ENCODE data around the gene ROR1.
A peak's percentile ranks its signal among the peaks of the same experiment; 100 is the strongest.

The ROR1 gene

DNA sequence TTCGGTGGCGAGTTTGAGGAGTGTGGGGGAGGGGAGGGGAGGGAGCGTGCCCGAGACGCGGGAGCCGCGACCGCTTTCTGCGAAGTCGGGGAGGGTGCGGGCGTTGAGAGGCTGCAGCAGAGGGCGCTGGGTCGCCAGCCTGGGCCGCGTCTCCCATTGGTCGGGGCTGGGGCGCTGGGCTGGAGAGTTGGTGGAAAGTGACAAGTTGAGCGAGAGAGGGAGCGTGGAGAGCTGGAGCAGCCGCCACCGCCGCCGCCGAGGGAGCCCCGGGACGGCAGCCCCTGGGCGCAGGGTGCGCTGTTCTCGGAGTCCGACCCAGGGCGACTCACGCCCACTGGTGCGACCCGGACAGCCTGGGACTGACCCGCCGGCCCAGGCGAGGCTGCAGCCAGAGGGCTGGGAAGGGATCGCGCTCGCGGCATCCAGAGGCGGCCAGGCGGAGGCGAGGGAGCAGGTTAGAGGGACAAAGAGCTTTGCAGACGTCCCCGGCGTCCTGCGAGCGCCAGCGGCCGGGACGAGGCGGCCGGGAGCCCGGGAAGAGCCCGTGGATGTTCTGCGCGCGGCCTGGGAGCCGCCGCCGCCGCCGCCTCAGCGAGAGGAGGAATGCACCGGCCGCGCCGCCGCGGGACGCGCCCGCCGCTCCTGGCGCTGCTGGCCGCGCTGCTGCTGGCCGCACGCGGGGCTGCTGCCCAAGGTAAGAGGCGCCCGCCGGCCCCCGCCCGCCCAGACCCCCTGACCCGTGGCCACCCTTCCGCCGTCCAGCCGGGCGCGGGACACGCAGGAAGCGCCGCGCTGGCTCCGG, at the start of gene ROR1:
ROR1 (plus strand) TSS at position 203 of the 802 bp plus-strand sequence.
- Histone ChIP-seq H3K27me3 (ENCODE audit: control insufficient read depth, insufficient read depth, low read length) (no peaks in the 10 kb centered on the region), H3K36me3 (ENCODE audit: control insufficient read depth, insufficient read depth, low read length) (no peaks in the 10 kb centered on the region)

DNA sequence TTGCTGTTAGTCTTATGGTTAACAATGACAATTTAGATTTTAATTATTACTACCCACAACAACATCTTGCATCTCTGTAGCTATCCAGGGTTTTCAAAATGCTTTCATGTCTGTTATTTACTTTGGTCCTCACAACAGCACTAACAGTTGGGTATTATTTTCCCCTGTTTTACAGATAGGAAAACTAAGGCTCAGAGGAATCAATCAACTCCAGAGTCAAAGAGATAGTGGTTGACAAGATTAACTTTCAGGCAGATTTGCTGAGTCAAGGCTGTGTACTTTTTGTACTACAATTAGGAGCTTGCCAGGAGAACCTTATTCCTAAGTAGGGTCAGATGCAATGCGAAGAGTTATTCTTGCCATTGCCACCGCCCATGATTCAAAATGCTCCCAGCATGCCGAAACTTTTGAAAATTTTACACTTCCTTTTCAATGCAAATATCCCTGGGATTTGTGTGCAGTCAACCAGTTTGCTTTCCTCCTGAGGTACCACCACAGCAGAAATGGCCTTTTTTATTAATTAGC, 49.4 kb upstream of the ROR1 start:
- Histone ChIP-seq H3K27me3 (ENCODE audit: control insufficient read depth, insufficient read depth, low read length) (no peaks in the 10 kb centered on the region), H3K9me3 (ENCODE audit: control insufficient read depth, low read length) (no peaks in the 10 kb centered on the region), H3K36me3 (ENCODE audit: control insufficient read depth, insufficient read depth, low read length) (no peaks in the 10 kb centered on the region), H3K9ac (ENCODE audit: low read length) (no peak overlapping the region), H3K4me3 (ENCODE audit: low read length) (no peak overlapping the region), H3K4me1 (ENCODE audit: control insufficient read depth, insufficient read depth, low read length) (peaks cover 14% of the 10 kb centered on the region)

More for the DNA sequence above, at the start of gene ROR1:
- H3K9me3 ChIP-seq (ENCODE audit: control insufficient read depth, low read length): no peaks in the 10 kb centered on the region
- peaks cover 26% of the 10 kb centered on the region for H3K4me1 ChIP-seq (ENCODE audit: control insufficient read depth, insufficient read depth, low read length)
- H3K4me3 ChIP-seq (ENCODE audit: low read length): peak within 1 kb of the TSS; percentile 60
- H3K9ac ChIP-seq (ENCODE audit: low read length): peak within 1 kb of the TSS; percentile 67

DNA sequence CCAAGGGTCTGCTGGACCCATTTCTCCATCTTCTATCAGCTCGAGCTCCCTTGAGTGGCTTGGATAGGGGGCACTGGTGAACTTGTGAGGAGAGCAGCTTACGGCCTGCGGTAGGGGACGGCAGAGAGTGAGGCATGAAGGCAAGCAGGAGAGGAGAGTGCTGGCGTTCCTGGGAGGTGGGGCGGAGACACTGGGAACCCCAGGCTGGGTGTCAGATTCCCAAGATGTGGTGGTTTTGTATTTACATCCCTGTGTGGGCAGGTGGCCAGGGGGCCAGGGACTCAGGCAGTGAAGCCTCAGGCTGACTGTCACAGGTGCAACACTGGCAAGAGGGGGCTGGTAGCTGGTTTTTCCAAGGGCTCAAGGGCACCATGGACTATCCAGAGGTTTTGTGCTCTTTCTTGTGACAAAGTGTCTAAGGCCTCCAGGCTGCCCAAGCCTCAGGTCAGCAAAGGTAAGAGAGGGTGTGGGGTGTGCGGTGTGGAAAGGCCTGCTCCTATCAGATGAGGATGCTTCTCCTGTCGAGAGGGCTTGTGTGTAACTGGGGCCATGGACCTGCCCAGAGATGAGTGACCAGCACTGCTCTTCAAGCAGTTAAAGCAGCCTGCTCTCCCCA, 45.1 kb upstream of the ROR1 start:
- Histone ChIP-seq H3K9me3 (ENCODE audit: control insufficient read depth, low read length) (no peaks in the 10 kb centered on the region), H3K27me3 (ENCODE audit: control insufficient read depth, insufficient read depth, low read length) (no peaks in the 10 kb centered on the region), H3K4me1 (ENCODE audit: control insufficient read depth, insufficient read depth, low read length) (peaks cover 3% of the 10 kb centered on the region), H3K9ac (ENCODE audit: low read length) (no peak overlapping the region), H3K36me3 (ENCODE audit: control insufficient read depth, insufficient read depth, low read length) (no peaks in the 10 kb centered on the region), H3K4me3 (ENCODE audit: low read length) (no peak overlapping the region)

DNA sequence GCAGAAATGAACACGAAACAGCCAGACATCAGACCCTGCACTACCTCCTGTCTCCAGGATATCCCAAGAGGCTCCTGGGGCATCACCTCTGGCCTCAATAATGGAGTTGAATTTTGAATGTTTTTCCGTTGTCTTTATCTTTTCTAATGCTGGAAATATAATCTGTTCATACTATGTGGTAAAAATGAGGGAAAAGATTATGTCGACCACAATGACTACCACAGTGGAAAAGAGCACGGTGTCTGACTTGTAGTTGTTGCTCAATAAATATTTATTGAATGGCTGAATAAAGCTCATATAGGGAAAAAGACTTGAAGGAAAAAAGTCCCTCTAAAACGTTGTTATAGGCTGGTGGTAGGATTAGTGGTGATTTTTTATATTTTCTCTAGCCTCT, 44.6 kb upstream of the ROR1 start:
- no peaks in the 10 kb centered on the region for H3K4me1 ChIP-seq (ENCODE audit: control insufficient read depth, insufficient read depth, low read length)
- H3K4me3 ChIP-seq (ENCODE audit: low read length): no peak overlapping the region
- H3K9ac ChIP-seq (ENCODE audit: low read length): no peak overlapping the region
- H3K36me3 ChIP-seq (ENCODE audit: control insufficient read depth, insufficient read depth, low read length): no peaks in the 10 kb centered on the region
- no peaks in the 10 kb centered on the region for H3K9me3 ChIP-seq (ENCODE audit: control insufficient read depth, low read length)
- H3K27me3 ChIP-seq (ENCODE audit: control insufficient read depth, insufficient read depth, low read length): no peaks in the 10 kb centered on the region

DNA sequence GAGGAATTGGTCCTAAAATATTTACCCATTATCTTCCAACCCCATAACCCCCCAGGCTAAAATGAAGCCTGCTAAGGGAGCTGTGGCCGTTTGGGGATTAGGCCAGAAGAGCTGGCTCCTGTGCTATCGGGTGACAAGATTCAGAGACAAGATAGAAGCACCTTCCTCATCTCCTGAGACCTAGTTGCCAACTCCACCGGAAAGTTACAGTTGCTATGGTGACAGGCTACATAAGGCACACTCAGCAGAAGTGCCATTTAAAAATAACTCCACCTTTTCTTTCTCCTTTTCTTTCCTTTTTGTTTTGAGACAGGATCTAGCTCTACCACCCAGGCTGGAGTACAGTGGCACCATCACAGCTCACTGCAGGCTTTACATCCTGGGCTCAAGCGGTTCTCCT, 43.6 kb upstream of the ROR1 start:
- no peaks in the 10 kb centered on the region for H3K9me3 ChIP-seq (ENCODE audit: control insufficient read depth, low read length)
- no peak overlapping the region for H3K4me3 ChIP-seq (ENCODE audit: low read length)
- no peaks in the 10 kb centered on the region for H3K36me3 ChIP-seq (ENCODE audit: control insufficient read depth, insufficient read depth, low read length)
- no peaks in the 10 kb centered on the region for H3K27me3 ChIP-seq (ENCODE audit: control insufficient read depth, insufficient read depth, low read length)
- H3K9ac ChIP-seq (ENCODE audit: low read length): no peak overlapping the region
- no peaks in the 10 kb centered on the region for H3K4me1 ChIP-seq (ENCODE audit: control insufficient read depth, insufficient read depth, low read length)

DNA sequence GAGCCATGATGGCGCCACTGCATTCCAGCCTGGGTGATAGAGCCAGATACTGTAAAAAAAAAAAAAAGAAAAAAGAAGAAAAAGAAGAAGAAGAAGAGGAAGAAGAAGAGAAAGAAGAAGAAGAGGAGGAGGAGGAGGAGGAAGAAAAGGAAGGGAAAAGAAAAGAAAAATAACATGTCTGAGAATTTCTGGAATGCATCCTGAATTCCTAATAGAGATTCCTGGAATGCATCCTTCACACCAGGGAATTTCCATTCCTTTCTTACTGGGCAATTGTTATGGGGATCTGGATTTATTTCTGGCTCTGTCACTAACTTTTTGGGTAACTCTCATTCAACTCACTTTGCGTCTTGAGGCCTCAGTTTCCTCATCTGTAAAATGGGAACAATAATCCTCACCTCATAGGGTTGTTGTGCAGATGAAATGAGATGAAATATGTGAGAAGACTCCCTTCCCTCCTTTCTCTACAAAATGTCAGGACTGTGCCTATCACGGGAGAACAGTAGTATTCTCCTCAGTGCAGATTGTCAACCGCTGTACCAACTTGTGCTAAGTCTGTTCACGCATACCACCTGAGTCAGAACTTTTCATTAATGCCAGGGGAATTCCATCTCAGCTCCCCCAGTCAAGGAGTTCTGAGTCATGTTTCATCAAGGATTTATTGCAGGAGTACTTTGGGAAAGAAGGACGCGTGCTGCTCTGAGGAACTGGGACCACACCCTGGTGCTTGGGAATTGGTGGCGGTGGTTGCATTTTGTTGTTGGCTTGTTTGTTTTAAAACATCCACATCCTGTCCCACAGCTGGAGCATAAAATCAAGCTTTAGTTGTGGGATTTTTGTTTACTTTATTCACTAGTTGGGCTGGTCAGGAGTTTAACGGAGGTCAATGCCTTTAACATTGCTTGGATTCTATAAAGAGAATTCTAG, 42.4 kb upstream of the ROR1 start:
- Histone ChIP-seq H3K4me1 (ENCODE audit: control insufficient read depth, insufficient read depth, low read length) (no peaks in the 10 kb centered on the region), H3K9ac (ENCODE audit: low read length) (no peak overlapping the region), H3K36me3 (ENCODE audit: control insufficient read depth, insufficient read depth, low read length) (no peaks in the 10 kb centered on the region), H3K9me3 (ENCODE audit: control insufficient read depth, low read length) (no peaks in the 10 kb centered on the region), H3K27me3 (ENCODE audit: control insufficient read depth, insufficient read depth, low read length) (no peaks in the 10 kb centered on the region), H3K4me3 (ENCODE audit: low read length) (no peak overlapping the region)

DNA sequence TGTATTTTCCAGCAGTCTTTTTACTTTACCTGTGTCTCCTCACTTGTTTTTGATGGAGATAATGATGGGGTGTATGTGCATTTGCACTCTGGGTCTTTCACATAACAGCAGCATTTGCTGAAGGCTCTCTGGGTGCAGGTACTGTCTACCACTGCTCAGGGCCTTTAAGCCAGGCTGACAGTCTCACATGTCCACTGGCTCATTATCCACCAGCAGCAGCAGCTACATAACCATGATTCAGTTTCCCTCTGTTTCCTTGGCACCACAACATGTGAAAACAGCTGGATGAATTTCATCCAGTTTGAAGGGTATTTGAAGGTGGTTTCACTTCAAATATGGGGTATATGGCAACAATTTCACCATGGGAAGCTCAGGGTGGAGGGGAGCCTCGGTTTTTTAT, 41.2 kb upstream of the ROR1 start:
- Histone ChIP-seq H3K9me3 (ENCODE audit: control insufficient read depth, low read length) (no peaks in the 10 kb centered on the region), H3K27me3 (ENCODE audit: control insufficient read depth, insufficient read depth, low read length) (no peaks in the 10 kb centered on the region), H3K9ac (ENCODE audit: low read length) (no peak overlapping the region), H3K4me3 (ENCODE audit: low read length) (no peak overlapping the region), H3K36me3 (ENCODE audit: control insufficient read depth, insufficient read depth, low read length) (no peaks in the 10 kb centered on the region), H3K4me1 (ENCODE audit: control insufficient read depth, insufficient read depth, low read length) (no peaks in the 10 kb centered on the region)

DNA sequence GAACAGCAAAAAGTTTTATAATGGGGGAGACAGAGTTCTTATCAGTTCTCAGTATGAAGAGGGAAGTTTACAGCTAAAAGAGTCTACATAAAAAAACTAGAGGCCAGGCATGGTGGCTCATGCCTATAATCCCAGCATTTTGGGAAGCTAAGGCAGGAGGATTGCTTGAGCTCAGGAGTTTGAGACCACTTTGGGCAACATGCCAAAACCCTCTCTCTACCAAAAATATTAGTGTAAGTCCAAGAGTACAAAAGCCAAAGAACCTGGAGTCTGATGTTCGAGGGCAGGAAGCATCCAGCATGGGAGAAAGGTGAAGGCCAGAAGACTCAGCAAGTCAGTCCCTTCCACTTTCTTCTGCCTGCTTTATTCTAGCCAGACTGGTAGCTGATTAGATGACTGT, 35.0 kb upstream of the ROR1 start:
- H3K27me3 ChIP-seq (ENCODE audit: control insufficient read depth, insufficient read depth, low read length): no peaks in the 10 kb centered on the region
- H3K4me3 ChIP-seq (ENCODE audit: low read length): no peak overlapping the region
- H3K36me3 ChIP-seq (ENCODE audit: control insufficient read depth, insufficient read depth, low read length): no peaks in the 10 kb centered on the region
- H3K9me3 ChIP-seq (ENCODE audit: control insufficient read depth, low read length): no peaks in the 10 kb centered on the region
- H3K9ac ChIP-seq (ENCODE audit: low read length): no peak overlapping the region
- no peaks in the 10 kb centered on the region for H3K4me1 ChIP-seq (ENCODE audit: control insufficient read depth, insufficient read depth, low read length)

DNA sequence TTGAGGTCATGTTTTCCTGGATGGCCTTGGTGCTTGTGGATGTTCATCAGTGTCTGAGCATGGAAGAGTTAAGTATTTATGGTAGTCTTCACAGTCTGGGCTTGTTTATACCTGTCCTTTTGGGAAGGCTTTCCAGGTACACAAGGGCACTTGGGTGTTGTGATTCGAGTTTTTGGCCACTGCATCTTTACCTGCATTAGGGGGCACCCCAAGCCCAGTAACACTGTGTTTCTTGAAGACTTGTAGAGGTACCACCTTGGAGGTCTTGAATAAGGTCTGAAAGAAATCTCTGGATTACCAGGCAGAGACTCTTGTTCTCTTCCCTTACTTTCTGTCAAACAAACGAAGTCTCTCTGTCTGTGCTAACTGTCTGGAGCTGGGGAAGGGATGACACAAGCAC, 34.4 kb upstream of the ROR1 start:
- Histone ChIP-seq H3K4me1 (ENCODE audit: control insufficient read depth, insufficient read depth, low read length) (no peaks in the 10 kb centered on the region), H3K9ac (ENCODE audit: low read length) (no peak overlapping the region), H3K27me3 (ENCODE audit: control insufficient read depth, insufficient read depth, low read length) (no peaks in the 10 kb centered on the region), H3K36me3 (ENCODE audit: control insufficient read depth, insufficient read depth, low read length) (no peaks in the 10 kb centered on the region), H3K4me3 (ENCODE audit: low read length) (no peak overlapping the region), H3K9me3 (ENCODE audit: control insufficient read depth, low read length) (no peaks in the 10 kb centered on the region)

DNA sequence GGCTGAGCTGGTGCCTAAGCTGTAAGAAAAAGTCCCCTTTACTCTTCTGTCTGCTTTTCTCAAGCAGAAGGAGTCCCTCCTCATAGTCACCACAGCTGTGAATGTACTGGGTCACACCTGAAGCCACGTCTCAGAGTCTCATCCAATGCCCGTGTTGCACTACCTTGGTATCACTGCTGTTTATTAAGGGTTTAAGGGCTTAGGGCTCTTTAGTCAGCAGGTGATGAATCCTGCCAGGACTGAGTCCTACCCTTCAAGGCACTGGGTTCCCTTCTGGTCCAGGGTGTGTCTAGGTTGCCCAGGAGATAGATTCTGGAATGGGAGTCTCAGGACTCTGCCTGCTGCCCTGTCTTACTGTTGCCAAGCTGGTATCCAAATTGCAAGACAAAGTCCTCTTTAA, 33.4 kb upstream of the ROR1 start:
- Histone ChIP-seq H3K4me3 (ENCODE audit: low read length) (no peak overlapping the region), H3K4me1 (ENCODE audit: control insufficient read depth, insufficient read depth, low read length) (no peaks in the 10 kb centered on the region), H3K9ac (ENCODE audit: low read length) (no peak overlapping the region), H3K36me3 (ENCODE audit: control insufficient read depth, insufficient read depth, low read length) (no peaks in the 10 kb centered on the region), H3K9me3 (ENCODE audit: control insufficient read depth, low read length) (no peaks in the 10 kb centered on the region), H3K27me3 (ENCODE audit: control insufficient read depth, insufficient read depth, low read length) (no peaks in the 10 kb centered on the region)

DNA sequence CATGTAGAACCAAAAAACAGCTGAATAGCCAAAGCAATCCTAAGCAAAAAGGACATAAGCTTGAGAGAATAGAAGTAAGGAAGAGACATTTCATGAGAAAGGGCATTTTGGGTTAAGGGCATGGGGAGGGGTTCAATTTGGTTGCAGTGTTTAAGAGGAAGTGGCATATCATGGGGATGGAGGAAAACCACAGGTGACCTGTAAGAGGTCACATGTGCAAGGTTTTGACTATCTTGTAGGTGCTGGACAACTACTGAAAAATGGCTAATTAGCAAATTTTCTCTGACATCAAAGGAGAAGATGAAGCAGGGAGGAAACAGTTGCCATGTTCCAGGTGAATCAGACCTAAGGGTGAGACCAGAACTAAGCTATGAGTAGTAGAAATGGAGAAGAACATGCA, 31.3 kb upstream of the ROR1 start:
- Histone ChIP-seq H3K9ac (ENCODE audit: low read length) (no peak overlapping the region), H3K4me3 (ENCODE audit: low read length) (no peak overlapping the region), H3K9me3 (ENCODE audit: control insufficient read depth, low read length) (no peaks in the 10 kb centered on the region), H3K36me3 (ENCODE audit: control insufficient read depth, insufficient read depth, low read length) (no peaks in the 10 kb centered on the region), H3K27me3 (ENCODE audit: control insufficient read depth, insufficient read depth, low read length) (no peaks in the 10 kb centered on the region), H3K4me1 (ENCODE audit: control insufficient read depth, insufficient read depth, low read length) (no peaks in the 10 kb centered on the region)

DNA sequence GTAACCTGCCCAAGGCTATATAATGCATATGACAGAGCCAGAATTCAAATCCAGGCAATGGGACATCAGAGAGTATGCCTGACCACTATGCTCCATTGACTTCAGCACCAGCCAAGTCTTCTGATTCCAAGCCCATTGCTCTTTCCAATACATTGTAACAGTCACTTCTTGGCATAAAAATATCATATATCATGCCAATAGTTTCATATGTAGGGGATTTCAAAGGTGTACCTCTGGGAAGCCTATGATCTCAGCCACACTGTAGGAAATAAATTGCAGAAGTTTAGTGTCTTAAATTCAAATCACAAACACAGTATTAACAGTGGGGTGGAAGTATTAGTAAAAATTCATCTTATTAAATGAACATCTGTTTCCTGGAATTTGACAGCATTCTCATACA, 30.0 kb upstream of the ROR1 start:
- Histone ChIP-seq H3K9ac (ENCODE audit: low read length) (no peak overlapping the region), H3K9me3 (ENCODE audit: control insufficient read depth, low read length) (no peaks in the 10 kb centered on the region)

More for the DNA sequence above, 30.0 kb upstream of the ROR1 start:
- H3K4me3 ChIP-seq (ENCODE audit: low read length): no peak overlapping the region
- no peaks in the 10 kb centered on the region for H3K4me1 ChIP-seq (ENCODE audit: control insufficient read depth, insufficient read depth, low read length)
- H3K27me3 ChIP-seq (ENCODE audit: control insufficient read depth, insufficient read depth, low read length): no peaks in the 10 kb centered on the region
- no peaks in the 10 kb centered on the region for H3K36me3 ChIP-seq (ENCODE audit: control insufficient read depth, insufficient read depth, low read length)
